H9 (cell line): ENCODE measurements around the gene SHC4. TPM values are rescaled to one million over a fixed set of nuclear protein-coding genes. Genes with fewer than 3 reads are reported as not detected.

Experiments used
- DNase-seq: peaks from one replicate; pipeline ENCODE4 v3.0.0-alpha.2; 2017
- H2AFZ ChIP-seq: one replicate; pipeline ENCODE4 v1.6.1; 2013; ENCODE audit warnings: mild to moderate bottlenecking, low read length, control low read depth, moderate library complexity
- H2AK5ac ChIP-seq: 2 replicates; pipeline ENCODE4 v1.6.1; 2013; ENCODE audit warnings: low read length, control low read depth, mixed read lengths; ENCODE audit not compliant: insufficient read length
- H2BK120ac ChIP-seq: one replicate; pipeline ENCODE4 v1.6.1; 2013; ENCODE audit warnings: low read depth, mild to moderate bottlenecking, low read length, control low read depth, inconsistent platforms; ENCODE audit not compliant: poor library complexity, severe bottlenecking
- H2BK12ac ChIP-seq: 2 replicates; pipeline ENCODE4 v1.6.1; 2013; ENCODE audit warnings: low read length, control low read depth, mixed read lengths, low read depth; ENCODE audit not compliant: insufficient read length
- H2BK15ac ChIP-seq: 2 replicates; pipeline ENCODE4 v1.6.1; 2013; ENCODE audit warnings: low read depth, low read length, control low read depth
- H2BK20ac ChIP-seq: one replicate; pipeline ENCODE4 v1.6.1; 2013; ENCODE audit warnings: low read depth, mild to moderate bottlenecking, low read length, control low read depth, inconsistent platforms; ENCODE audit not compliant: poor library complexity, severe bottlenecking
- H2BK5ac ChIP-seq: 2 replicates; pipeline ENCODE4 v1.6.1; 2013; ENCODE audit warnings: low read length, control low read depth, mixed read lengths; ENCODE audit not compliant: insufficient read length
- H3K14ac ChIP-seq: 2 replicates; pipeline ENCODE4 v1.6.1; 2013; ENCODE audit warnings: low read length, control low read depth; ENCODE audit not compliant: insufficient read depth
- H3K18ac ChIP-seq: 2 replicates; pipeline ENCODE4 v1.6.1; 2013; ENCODE audit warnings: low read depth, mild to moderate bottlenecking, mixed read lengths, low read length, control low read depth; ENCODE audit not compliant: insufficient read length
- H3K23ac ChIP-seq: 2 replicates; pipeline ENCODE4 v1.6.1; 2013; ENCODE audit warnings: low read length, control low read depth, mixed read lengths, low read depth; ENCODE audit not compliant: insufficient read length
- H3K23me2 ChIP-seq: 2 replicates; pipeline ENCODE4 v1.6.1; 2013; ENCODE audit warnings: low read depth, mild to moderate bottlenecking, mixed read lengths, low read length, control low read depth; ENCODE audit not compliant: insufficient read length, poor library complexity, severe bottlenecking
- H3K27ac ChIP-seq: 2 replicates; pipeline ENCODE4 v1.5.1; 2013; ENCODE audit warnings: low read length, control low read depth, mixed read lengths, low read depth; ENCODE audit not compliant: insufficient read length
- H3K27me3 ChIP-seq: 2 replicates; pipeline ENCODE4 v1.6.1; 2013; ENCODE audit warnings: low read length, control low read depth, inconsistent platforms; ENCODE audit not compliant: insufficient read depth
- H3K4ac ChIP-seq: 2 replicates; pipeline ENCODE4 v1.6.1; 2013; ENCODE audit warnings: low read depth, mild to moderate bottlenecking, control low read depth, inconsistent platforms, low read length, moderate library complexity
- H3K4me1 ChIP-seq: 2 replicates; pipeline ENCODE4 v1.6.1; 2013; ENCODE audit warnings: low read length, control low read depth, inconsistent platforms; ENCODE audit not compliant: insufficient read depth
- H3K4me2 ChIP-seq: 2 replicates; pipeline ENCODE4 v1.6.1; 2013; ENCODE audit warnings: low read length, control low read depth, mixed read lengths; ENCODE audit not compliant: insufficient read length, insufficient read depth
- H3K56ac ChIP-seq: 2 replicates; pipeline ENCODE4 v1.6.1; 2013; ENCODE audit warnings: low read depth, mild to moderate bottlenecking, mixed read lengths, low read length, control low read depth; ENCODE audit not compliant: insufficient read length
- H3K79me1 ChIP-seq: 2 replicates; pipeline ENCODE4 v1.6.1; 2013; ENCODE audit warnings: low read depth, mild to moderate bottlenecking, moderate library complexity, low read length, control low read depth, inconsistent platforms; ENCODE audit not compliant: insufficient read depth, poor library complexity, severe bottlenecking
- H3K79me2 ChIP-seq: 2 replicates; pipeline ENCODE4 v1.6.1; 2013; ENCODE audit warnings: low read length, control low read depth, inconsistent platforms; ENCODE audit not compliant: insufficient read depth
- H3K9ac ChIP-seq: 2 replicates; pipeline ENCODE4 v1.6.1; 2013; ENCODE audit warnings: low read length, control low read depth, mixed read lengths; ENCODE audit not compliant: insufficient read length; ENCODE audit errors: extremely low read depth
- H3K9me3 ChIP-seq: one replicate; pipeline ENCODE4 v1.6.1; 2013; ENCODE audit warnings: low read depth, low read length, inconsistent platforms; ENCODE audit not compliant: control insufficient read depth
- H3T11ph ChIP-seq: one replicate; pipeline ENCODE4 v1.6.1; 2013; ENCODE audit warnings: mild to moderate bottlenecking, low read length, control low read depth, inconsistent platforms
- H4K20me1 ChIP-seq: one replicate; pipeline ENCODE4 v1.6.1; 2013; ENCODE audit not compliant: control insufficient read depth, insufficient read length, insufficient read depth
- H4K5ac ChIP-seq: 2 replicates; pipeline ENCODE4 v1.6.1; 2013; ENCODE audit warnings: low read depth, mild to moderate bottlenecking, mixed read lengths, low read length, control low read depth; ENCODE audit not compliant: insufficient read length
- H4K8ac ChIP-seq: replicated peaks from 2 replicates; pipeline ENCODE4 v1.6.1; 2013; ENCODE audit warnings: low read length, control low read depth, mixed read lengths, low read depth; ENCODE audit not compliant: insufficient read length
- H4K91ac ChIP-seq: 2 replicates; pipeline ENCODE4 v1.6.1; 2013; ENCODE audit warnings: low read depth, mild to moderate bottlenecking, moderate library complexity, mixed read lengths, low read length, control low read depth; ENCODE audit not compliant: insufficient read length
- H3K27ac Mint-ChIP-seq, 3 experiments: 2 replicates in 2 of 3; 3 replicates in 1 of 3; pipeline ENCODE4 v1.8.0; 2020 to 2021; ENCODE audit warnings: mixed read lengths in 3 of 3, mild to moderate bottlenecking in 1 of 3, moderate library complexity in 1 of 3
- H3K27me3 Mint-ChIP-seq: 2 replicates; pipeline ENCODE4 v1.8.0; 2021; ENCODE audit warnings: low read depth, mild to moderate bottlenecking, moderate library complexity, mixed read lengths
- H3K36me3 Mint-ChIP-seq, 3 experiments: 2 replicates in 2 of 3; 3 replicates in 1 of 3; pipeline ENCODE4 v1.8.0; 2020 to 2021; ENCODE audit warnings: low read depth in 3 of 3, mixed read lengths in 3 of 3; ENCODE audit not compliant: insufficient read depth in 1 of 3
- H3K4me1 Mint-ChIP-seq, 2 experiments: 2 replicates each; pipeline ENCODE4 v1.8.0; 2020; ENCODE audit warnings: mixed read lengths in 2 of 2
- H3K4me3 Mint-ChIP-seq, 2 experiments: 2 replicates in 1 of 2; 3 replicates in 1 of 2; pipeline ENCODE4 v1.8.0; 2020 to 2021; ENCODE audit warnings: mild to moderate bottlenecking in 2 of 2, mixed read lengths in 2 of 2, moderate library complexity in 1 of 2
- H3K9me3 Mint-ChIP-seq, 2 experiments: 2 replicates in 1 of 2; 3 replicates in 1 of 2; pipeline ENCODE4 v1.8.0; 2020; ENCODE audit warnings: mild to moderate bottlenecking in 2 of 2, mixed read lengths in 2 of 2, moderate library complexity in 1 of 2
- CTCF ChIP-seq: fragments of 200-600 bp; sonication (generic); conservative IDR thresholded peaks from 3 replicates; pipeline ENCODE4 v1.8.0; 2021; ENCODE audit warnings: antibody characterized with exemption, mild to moderate bottlenecking
- WGBS: extraction: QIAGEN DNeasy Blood & Tissue Kit; methylation state at CpG from one replicate; pipeline ENCODE4 v1.1.7; 2013; ENCODE audit warnings: missing lambda C conversion rate, low lambda C conversion rate, mixed read lengths; ENCODE audit not compliant: insufficient read length; ENCODE audit errors: extremely low coverage; 5-methylcytosine and 5-hydroxymethylcytosine counted together
- total RNA-seq: library from RNA; stranded (reverse); gene quantifications from 2 replicates; pipeline ENCODE4 v1.2.1, GENCODE V29; 2021

The SHC4 gene
- total RNA-seq, 1 experiment from 2014 or later: 0.26 TPM

GRCh38 chr15:48889925-48890324, 73.8 kb downstream of the SHC4 start:
- Histone ChIP-seq H3K4ac (no peak overlapping the region), H3K23ac (no peak overlapping the region), H3K4me2 (no peak overlapping the region), H2BK5ac (no peak overlapping the region), H3K56ac (no peak overlapping the region), H2BK20ac (no peak overlapping the region), H4K20me1 (no peaks in the 10 kb centered on the region), H3K79me2 (no peaks in the 10 kb centered on the region), H2BK12ac (no peak overlapping the region), H3T11ph (no peak overlapping the region), H2AFZ (no peak overlapping the region), H4K5ac (no peak overlapping the region), H4K91ac (no peak overlapping the region), H3K4me1 (no peaks in the 10 kb centered on the region), H3K9ac (no peak overlapping the region), H4K8ac (no peak overlapping the region), H2BK15ac (no peak overlapping the region), H3K14ac (no peak overlapping the region), H3K9me3 (no peaks in the 10 kb centered on the region), H3K27me3 (no peaks in the 10 kb centered on the region), H3K79me1 (no peaks in the 10 kb centered on the region), H2BK120ac (no peak overlapping the region), H2AK5ac (no peak overlapping the region), H3K23me2 (no peaks in the 10 kb centered on the region), H3K18ac (no peak overlapping the region), H3K27ac (no peak overlapping the region)
- no peak overlapping the region for H3K4me3 Mint-ChIP-seq
- no peak for DNase-seq
- peaks cover 2% of the 10 kb centered on the region in 2 experiments; a peak in 2 of 4 replicates for H3K4me1 Mint-ChIP-seq
- no peaks in the 10 kb centered on the region for H3K9me3 Mint-ChIP-seq
- no peak overlapping the region for H3K27ac Mint-ChIP-seq
- TF ChIP-seq CTCF: no peak
- no peaks in the 10 kb centered on the region for H3K27me3 Mint-ChIP-seq
- no peaks in the 10 kb centered on the region for H3K36me3 Mint-ChIP-seq
- WGBS: no CpG with 5 or more reads among the region's 3 CpGs
